ENCODE results near the gene GPR137B.

The GPR137B gene

DNA sequence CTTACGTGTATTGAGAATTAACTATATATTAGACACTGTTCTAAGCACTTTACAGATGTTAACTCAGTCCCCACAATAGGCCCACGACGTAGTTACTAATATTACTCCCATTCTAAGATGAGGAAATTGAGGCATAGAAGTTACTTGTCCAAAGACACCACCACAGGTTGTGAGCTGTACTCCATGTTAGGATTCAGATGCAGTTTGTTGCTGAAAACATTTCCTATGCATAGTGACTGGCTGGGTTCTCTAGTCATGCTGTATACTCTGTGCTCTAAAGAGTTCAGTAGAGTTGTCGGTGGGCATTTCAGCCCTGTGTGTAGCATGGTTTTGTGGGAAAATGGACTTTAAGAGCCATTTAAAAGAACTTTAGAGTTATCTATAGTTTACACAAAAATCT is 65.2 kb downstream of the GPR137B start:
- TF ChIP-seq, protein P1, sequence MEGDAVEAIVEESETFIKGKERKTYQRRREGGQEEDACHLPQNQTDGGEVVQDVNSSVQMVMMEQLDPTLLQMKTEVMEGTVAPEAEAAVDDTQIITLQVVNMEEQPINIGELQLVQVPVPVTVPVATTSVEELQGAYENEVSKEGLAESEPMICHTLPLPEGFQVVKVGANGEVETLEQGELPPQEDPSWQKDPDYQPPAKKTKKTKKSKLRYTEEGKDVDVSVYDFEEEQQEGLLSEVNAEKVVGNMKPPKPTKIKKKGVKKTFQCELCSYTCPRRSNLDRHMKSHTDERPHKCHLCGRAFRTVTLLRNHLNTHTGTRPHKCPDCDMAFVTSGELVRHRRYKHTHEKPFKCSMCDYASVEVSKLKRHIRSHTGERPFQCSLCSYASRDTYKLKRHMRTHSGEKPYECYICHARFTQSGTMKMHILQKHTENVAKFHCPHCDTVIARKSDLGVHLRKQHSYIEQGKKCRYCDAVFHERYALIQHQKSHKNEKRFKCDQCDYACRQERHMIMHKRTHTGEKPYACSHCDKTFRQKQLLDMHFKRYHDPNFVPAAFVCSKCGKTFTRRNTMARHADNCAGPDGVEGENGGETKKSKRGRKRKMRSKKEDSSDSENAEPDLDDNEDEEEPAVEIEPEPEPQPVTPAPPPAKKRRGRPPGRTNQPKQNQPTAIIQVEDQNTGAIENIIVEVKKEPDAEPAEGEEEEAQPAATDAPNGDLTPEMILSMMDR (IDR thresholded peaks at IDR 0.05) = no peak
- no peak for TF ChIP-seq ZFX (IDR thresholded peaks at IDR 0.05; ENCODE audit: borderline replicate concordance)
- no peak overlapping the region for H3K27ac ChIP-seq

DNA sequence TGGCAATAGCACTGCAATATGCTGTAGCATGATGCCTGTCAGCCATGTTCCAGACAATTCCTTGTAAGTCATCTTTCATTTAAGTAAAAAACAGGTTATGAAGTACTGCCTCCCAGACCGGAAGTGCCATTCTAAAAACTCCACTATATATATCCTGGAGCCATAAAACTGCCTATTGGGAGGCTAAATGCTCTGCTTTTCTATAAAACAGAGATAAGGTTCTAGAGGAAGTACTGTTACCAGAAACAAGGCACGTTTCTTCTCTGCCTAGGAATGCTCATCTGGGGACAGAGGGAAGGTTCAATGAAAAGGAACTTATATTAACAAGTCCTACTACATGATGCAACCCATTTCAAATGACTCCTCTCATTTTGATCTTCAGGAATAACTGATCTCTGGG is 66.8 kb downstream of the GPR137B start:
- H3K27ac ChIP-seq = no peak overlapping the region

DNA sequence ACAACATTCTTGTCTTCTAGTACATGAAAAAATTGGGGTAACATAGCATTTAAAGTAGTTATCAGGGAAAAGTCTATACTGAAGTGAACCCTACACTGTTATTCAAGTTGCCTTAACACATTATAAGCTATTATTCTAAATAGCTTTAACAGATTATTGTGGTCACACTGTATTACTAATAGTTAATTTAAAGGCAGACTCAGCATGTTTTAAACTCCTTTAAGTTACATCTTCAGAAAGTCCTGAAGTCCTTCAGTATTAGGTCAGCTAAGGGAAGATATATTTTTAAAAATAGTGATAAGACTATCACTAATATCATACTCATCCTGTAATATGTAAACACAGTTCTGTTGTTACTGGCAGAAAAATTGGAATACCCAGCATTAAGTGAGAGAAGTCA is 67.4 kb downstream of the GPR137B start:
- H3K27ac ChIP-seq = no peak overlapping the region
- TF ChIP-seq, protein P1 (IDR thresholded peaks at IDR 0.05) = no peak
- no peak for TF ChIP-seq ZFX (IDR thresholded peaks at IDR 0.05; ENCODE audit: borderline replicate concordance)

More for the DNA sequence above, 66.8 kb downstream of the GPR137B start:
- TF ChIP-seq, protein P1 (IDR thresholded peaks at IDR 0.05) = no peak
- no peak for TF ChIP-seq ZFX (IDR thresholded peaks at IDR 0.05; ENCODE audit: borderline replicate concordance)

DNA sequence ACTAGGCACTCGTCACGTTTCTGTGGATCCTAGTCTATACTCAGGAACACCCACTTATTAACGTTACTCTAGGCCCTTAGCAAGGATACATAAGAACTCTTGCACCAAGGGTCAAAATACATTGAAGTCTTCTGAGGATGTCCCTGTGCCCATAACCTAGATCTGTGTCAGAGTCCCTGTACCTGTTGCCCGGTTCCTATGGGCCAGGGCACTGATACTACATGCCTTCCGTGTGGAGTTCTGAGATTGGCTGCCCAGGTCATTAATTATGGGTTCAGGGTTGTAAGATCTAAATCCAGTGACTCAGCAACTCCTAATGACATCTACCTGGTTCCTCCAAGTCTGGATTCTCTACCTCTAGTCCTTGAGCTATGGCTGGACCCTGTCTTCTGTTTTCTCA is 69.5 kb downstream of the GPR137B start:
- TF ChIP-seq ZFX (IDR thresholded peaks at IDR 0.05; ENCODE audit: borderline replicate concordance) = no peak
- TF ChIP-seq, protein P1 (IDR thresholded peaks at IDR 0.05) = no peak
- H3K27ac ChIP-seq = no peak overlapping the region

DNA sequence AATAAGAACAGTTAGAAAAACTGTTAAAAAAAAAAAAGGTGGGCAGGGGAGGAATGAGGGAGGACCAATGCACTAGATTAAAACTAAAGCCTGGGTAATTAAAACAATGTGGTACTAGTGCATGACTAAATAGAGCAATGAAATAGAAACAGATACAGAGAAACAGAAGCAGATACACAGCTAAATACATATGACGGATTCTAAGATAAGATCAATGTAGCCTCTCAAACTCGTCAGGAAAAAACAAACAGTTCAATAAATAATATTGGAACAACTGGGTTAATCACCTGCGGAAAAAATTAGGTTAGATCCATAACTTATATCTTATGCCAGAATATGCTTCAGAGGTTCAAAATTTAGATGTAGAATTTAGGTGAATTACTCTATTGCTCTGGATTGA is 71.2 kb downstream of the GPR137B start:
- TF ChIP-seq, protein P1 (IDR thresholded peaks at IDR 0.05) = no peak
- no peak for TF ChIP-seq ZFX (IDR thresholded peaks at IDR 0.05; ENCODE audit: borderline replicate concordance)
- H3K27ac ChIP-seq = no peak overlapping the region

DNA sequence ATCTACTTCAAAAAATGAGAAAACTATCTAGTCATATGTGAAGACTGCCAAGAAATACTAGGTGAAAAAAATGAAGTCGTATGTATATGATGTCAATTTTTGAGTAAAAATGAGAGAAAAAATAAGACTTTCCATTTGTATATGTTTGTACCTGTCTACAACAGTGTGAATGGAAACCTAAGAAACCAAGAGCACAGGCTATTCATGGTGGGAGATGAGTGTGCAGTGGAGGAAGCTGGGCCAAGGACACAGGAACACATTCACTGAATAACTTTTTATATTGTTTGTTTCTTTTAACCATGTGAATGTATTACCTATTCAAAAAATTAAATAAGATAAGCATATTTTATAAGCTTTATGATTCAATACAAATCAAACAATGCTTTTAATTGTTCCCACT is 72.4 kb downstream of the GPR137B start:
- TF ChIP-seq, protein P1 (IDR thresholded peaks at IDR 0.05) = no peak
- TF ChIP-seq ZFX (IDR thresholded peaks at IDR 0.05; ENCODE audit: borderline replicate concordance) = no peak
- no peak overlapping the region for H3K27ac ChIP-seq

DNA sequence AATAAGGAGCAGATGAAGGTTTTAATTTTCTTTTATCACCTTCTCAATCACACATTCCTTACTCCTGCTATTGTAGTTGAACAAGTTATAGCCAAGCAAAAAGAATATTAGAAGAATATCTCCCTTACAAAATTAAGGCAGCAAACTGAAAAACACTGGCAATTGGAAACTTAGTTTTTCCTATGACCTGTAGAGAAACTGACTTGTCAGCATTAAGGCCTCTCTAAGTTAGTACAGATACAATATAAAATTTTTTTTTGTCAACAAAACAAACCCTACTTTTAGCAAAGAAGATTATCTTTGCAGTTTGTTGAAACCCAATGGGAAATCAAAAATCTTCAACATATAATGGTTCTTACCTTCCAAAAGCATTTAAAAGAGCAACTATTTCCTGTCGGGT is 78.1 kb downstream of the GPR137B start:
- TF ChIP-seq, protein P1 (IDR thresholded peaks at IDR 0.05) = no peak
- TF ChIP-seq ZFX (IDR thresholded peaks at IDR 0.05; ENCODE audit: borderline replicate concordance) = no peak
- no peak overlapping the region for H3K27ac ChIP-seq
